Dedifferentiated amniotic fluid mesenchymal stem cell (primary cell): ENCODE data around the gene FUT6.

Experiments
- DNase-seq: peaks from one replicate; pipeline ENCODE4 v3.0.0-alpha.2; 2016; ENCODE audit errors: extremely low spot score

The FUT6 gene

DNA sequence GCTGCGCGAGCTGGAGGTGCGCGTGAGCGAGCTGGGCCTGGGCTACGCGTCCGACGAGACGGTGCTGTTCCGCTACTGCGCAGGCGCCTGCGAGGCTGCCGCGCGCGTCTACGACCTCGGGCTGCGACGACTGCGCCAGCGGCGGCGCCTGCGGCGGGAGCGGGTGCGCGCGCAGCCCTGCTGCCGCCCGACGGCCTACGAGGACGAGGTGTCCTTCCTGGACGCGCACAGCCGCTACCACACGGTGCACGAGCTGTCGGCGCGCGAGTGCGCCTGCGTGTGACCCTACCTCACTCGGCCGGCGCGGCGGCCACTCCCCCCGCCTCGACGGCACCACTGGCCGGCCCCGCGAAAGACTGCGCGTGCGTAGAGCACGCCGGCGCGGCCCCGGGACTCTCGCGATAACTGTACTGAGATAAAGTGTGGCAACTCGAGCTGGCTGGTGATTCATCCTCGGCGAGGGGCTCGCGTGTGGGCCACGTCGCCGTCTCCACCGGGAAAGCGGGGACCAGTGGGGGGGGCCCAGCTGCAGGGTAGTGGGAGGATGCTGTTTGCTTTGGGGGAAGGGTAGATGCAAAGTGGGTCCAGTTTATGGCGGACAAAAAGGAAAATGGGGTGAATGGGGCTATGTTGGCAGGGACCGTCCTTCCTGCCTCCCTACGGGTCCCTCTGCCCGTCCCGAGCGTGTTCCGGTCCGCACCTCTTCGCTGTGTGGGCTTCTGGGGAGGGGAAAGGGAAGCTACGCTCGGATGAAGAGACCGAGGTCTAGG, 11.4 kb downstream of the FUT6 start:
- DNase-seq: no peak

DNA sequence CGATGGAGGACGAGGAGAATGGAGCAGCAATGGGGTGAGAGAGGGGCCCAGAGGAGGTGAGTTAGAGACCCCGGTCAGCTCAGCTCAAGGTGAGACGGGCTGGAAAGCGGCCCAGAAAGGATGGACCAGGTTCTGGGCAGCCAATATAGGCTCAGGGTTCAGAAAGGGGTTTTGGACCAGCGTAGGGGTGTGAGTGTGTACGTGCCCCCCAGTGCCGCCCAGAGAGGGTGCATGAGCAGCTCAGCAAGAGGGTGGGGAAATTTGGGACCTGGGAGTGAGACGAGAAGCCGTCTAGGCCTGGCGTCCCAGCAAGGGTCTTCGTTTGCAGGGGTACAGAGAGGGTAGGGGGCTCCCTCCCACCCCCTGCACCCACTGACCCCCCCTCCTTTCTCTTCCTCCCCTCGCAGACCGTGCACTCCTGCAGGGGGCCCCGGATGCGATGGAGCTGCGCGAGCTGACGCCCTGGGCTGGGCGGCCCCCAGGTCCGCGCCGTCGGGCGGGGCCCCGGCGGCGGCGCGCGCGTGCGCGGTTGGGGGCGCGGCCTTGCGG, 12.1 kb downstream of the FUT6 start:
- DNase-seq: no peak

- no peak for DNase-seq
These were observed 12.8 kb downstream of the FUT6 start for GRCh38 chr19:5826531-5827341.

- no peak for DNase-seq
These were observed 14.3 kb downstream of the FUT6 start for GRCh38 chr19:5825178-5825577.

DNA sequence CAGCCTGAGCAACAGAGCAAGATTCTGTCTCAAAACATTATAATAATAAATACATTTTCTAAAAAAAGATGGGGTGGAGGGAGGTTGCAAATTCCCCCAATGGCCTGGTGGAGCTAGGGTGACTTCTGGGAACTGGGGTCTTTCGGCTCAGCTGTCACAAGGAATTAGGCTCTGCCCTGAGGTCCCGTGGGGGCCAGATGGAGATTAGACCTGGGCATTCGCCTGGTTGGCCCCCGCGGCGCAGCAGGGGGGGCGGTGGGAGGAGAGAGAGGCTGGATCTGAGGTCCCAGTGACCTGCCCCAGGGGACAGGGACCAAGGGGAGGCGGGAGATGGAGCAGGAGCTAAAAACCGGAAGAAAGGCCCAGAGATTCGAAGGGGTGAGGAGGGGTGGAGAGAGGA, 14.8 kb downstream of the FUT6 start:
- DNase-seq: no peak

DNA sequence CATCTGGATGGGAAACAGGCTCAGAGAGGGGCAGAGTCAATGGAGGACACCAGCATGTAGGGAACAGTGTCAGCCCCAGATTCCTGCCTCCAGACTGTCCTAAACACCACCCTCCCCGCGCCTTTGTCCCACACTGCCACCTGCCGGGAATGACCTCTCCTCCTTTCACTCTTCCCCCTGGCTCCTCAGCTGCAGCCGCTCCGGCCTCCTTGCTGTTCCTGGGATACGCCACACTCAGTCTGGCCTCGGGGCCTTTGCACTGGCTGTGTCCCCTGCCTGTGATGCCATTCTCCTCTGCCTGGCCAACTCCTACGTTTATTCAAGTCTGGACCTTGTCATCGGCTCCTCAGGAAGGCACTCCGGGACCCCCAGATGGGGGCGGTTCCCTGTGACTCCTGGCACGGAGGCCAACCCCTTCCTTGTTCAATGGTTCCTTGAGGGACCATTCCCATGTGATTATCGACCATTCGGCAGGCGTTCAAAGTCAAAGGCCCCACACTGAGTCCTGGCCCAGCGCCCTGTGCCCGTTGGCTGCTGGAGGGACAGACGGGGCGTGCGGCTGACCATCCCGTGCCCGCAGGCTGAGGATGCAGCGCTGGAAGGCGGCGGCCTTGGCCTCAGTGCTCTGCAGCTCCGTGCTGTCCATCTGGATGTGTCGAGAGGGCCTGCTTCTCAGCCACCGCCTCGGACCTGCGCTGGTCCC, 15.8 kb downstream of the FUT6 start:
- DNase-seq: no peak

GRCh38 chr19:5822181-5822844, 17.2 kb downstream of the FUT6 start:
- no peak for DNase-seq

- no peak for DNase-seq
These were observed 17.9 kb downstream of the FUT6 start for GRCh38 chr19:5821521-5822180.

DNA sequence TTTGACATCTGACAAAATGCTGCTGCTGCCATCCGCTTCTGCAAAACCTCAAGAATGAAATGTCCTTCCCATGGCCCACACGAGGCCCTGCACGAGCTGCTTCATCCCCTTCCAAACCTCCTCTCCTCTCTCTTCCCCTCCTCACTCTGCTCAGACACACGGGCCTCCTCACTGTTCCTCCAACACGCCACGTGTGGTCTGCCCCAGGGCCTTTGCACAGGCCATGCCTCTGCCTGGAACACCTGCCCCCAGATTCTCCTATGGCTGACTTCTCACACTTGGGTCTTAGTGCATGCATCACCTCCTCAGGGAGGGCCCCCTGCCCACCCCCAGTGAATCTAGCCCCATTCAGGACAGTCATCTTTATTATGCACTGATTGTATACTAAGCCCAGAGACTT, 18.7 kb downstream of the FUT6 start:
- DNase-seq: no peak

- DNase-seq: no peak
These were observed 20.9 kb downstream of the FUT6 start for GRCh38 chr19:5818594-5818993.

DNA sequence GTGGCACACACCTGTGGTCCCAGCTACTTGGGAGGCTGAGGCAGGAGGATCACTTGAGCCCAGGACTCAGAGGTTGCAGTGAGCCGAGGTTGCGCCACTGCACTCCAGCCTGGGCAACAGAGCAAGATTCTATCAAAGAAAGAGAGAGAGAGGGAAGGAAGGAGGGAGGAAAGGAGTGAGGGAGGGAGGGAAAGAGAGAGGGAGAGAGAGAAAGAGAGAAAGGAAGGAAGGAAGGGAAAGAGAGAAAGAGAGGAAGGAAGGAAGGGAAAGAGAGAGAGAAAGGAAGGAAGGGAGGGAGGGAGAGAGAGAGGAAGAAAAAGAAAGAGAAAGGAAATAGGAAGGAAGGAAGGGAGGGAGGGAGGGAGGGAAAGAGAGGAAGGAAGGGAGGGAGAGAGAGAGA, 22.3 kb downstream of the FUT6 start:
- no peak for DNase-seq

DNA sequence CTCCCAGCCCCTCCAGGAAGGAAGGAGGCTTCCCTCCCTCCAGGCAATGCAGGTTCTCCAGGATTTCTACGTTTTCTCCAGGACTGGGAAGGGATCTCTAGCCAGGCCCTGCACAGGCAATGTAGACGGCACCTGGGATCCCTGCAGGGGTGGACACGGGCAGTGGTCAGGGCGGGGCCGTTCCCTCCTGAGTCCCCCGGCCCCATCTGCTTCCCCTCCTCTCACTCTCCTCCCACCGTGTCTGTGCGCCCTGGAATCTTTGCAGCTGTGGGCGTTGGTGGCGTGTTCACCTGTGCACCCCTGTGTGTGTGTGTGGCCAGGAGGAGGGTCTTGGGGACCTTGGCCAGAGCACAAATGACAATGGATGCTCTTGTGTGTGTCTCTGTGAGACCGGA, 24.7 kb downstream of the FUT6 start:
- DNase-seq: no peak

DNA sequence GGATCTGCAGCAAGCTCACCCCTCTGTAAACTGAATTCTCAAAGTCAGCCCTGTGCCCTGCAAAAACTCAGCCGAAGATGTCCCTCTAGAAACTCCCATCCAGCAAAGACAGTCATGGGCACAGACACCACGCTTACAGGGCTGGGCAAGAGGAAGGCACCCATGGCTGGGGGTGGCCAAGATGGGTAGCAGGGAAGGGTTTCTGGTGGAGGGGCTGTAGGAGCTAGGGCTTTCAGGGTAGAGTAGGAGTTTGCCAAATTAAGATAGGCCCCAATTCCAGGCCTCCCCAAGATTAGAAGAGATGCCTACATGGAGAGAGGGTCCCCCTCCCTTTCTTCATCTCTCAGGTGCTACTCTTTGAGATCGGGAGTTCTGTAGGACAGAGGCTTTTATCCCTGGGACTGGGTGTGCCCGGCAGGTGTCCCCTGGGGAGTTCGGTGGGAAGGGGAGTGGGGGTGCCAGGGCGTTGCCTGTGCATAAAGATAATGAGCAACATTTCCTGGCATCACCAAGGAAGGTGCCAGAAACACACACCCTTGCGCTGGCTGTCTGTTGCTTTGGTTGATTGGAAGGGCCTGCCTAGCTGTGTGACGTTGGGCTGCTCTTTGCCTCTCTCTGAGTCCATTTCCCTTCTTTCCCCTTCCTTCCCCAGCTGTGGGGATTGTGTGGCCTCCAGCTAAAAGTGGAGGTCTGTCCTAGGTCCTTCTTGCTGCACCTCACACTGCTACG, 25.2 kb downstream of the FUT6 start:
- DNase-seq: no peak

- DNase-seq: no peak
These were observed 28.4 kb downstream of the FUT6 start for GRCh38 chr19:5811117-5811516.

GRCh38 chr19:5809469-5809868, 30.0 kb downstream of the FUT6 start:
- no peak for DNase-seq

- DNase-seq: no peak
These were observed 30.4 kb downstream of the FUT6 start for GRCh38 chr19:5809053-5809452.

DNA sequence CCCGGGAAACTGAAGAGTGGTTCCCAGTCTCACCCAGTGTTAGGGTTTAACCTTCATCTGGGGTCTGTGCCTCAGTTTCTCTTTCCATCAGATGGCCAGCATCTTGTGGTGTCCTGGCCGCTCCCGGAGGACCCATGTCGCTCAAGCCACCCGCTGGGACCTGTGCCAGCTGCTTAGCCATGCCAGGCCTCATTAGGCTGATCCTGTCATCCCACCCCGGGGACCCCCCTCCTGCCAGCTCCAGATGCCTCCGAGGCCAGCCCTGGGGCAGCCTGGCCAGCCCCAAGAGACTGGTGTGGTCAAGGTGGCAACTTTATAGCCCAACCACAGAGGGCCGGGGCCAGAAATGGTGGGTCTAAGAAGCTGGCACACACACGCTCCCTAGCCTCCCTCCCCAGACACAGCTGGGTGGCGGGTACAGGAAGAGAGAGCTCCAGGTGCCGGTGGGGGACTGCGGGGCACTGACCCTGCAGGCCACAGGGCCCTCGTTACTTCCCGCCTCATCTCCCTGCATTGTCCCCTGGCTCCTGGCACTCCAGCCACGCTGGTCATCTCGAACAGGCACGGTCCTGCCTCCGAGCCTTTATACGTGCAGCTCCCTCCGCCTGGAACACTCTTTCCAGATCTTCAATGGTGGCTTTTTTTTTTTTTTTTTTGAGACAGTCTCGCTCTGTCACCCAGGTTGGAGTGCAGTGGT, 31.2 kb downstream of the FUT6 start:
- DNase-seq: no peak

DNA sequence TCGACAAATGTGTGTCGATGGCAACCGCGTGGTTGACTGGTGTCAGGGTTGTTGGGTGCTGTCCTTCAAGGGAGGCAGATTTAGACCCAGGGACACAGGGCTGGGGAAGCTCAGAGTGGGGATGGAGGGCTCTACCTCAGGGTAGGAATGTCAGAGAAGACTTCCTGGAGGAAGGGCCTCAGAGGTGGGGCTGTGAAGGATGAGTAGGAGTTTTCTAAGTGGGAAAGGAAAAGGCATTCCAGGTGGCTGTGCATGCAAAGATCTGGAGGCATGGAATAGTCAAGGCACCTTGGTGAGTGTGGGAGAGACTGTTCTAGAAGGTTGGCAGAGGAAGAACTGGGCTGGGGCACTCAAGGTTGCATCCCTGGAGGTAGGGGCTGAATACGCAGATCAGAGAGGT, 32.6 kb downstream of the FUT6 start:
- no peak for DNase-seq

- no peak for DNase-seq
These were observed 33.4 kb downstream of the FUT6 start for GRCh38 chr19:5806133-5806489.
